Dendritic cell treated with granulocyte-macrophage colony-stimulating factor and Interleukin-4, amounts not matched to agents 40 ng/mL and 50 ng/mL, for 4 days (primary cell): Measurements from ENCODE around the gene NYAP1.

ENCODE experiments used
- H3K27ac Mint-ChIP-seq: one replicate; pipeline ENCODE4 v1.8.0; 2022; ENCODE audit warnings: mild to moderate bottlenecking, mixed read lengths
- H3K27me3 Mint-ChIP-seq: one replicate; pipeline ENCODE4 v1.8.0; 2022; ENCODE audit warnings: mild to moderate bottlenecking, mixed read lengths
- H3K36me3 Mint-ChIP-seq: one replicate; pipeline ENCODE4 v1.8.0; 2022; ENCODE audit warnings: low read depth, mixed read lengths
- H3K4me1 Mint-ChIP-seq: one replicate; pipeline ENCODE4 v1.8.0; 2022; ENCODE audit warnings: low read depth, mixed read lengths
- H3K4me3 Mint-ChIP-seq: one replicate; pipeline ENCODE4 v1.8.0; 2022; ENCODE audit warnings: mild to moderate bottlenecking, moderate library complexity, mixed read lengths
- H3K9me3 Mint-ChIP-seq: one replicate; pipeline ENCODE4 v1.8.0; 2022; ENCODE audit warnings: mixed read lengths
- intact Hi-C: fragments of 100-400 bp; cut with micrococcal nuclease; formaldehyde crosslinking; loops from one replicate; pipeline ENCODE4 v1.15.0; 2022

The NYAP1 gene

GRCh38 chr7:100482728-100483089, 1.0 kb upstream of the NYAP1 start:
- no peaks in the 10 kb centered on the region for H3K9me3 Mint-ChIP-seq
- H3K27me3 Mint-ChIP-seq = peaks cover 23% of the 10 kb centered on the region
- H3K4me1 Mint-ChIP-seq = peaks cover 17% of the 10 kb centered on the region
- intact Hi-C loops = loop anchor here (1.0 kb wide), 1 partner anchor 13 kb away; no protein-coding TSS in a partner anchor
- H3K4me3 Mint-ChIP-seq = peak overlapping the region; percentile 77
- H3K27ac Mint-ChIP-seq = peak overlapping the region; percentile 42
- H3K36me3 Mint-ChIP-seq = peaks cover 16% of the 10 kb centered on the region

- peaks cover 17% of the 10 kb centered on the region for H3K4me1 Mint-ChIP-seq
- peaks cover 11% of the 10 kb centered on the region for H3K36me3 Mint-ChIP-seq
- intact Hi-C loops = loop anchor here (1.0 kb wide), 1 partner anchor 14 kb away; no protein-coding TSS in a partner anchor
- H3K9me3 Mint-ChIP-seq = no peaks in the 10 kb centered on the region
- peak overlapping the region; percentile 77 for H3K4me3 Mint-ChIP-seq
- H3K27ac Mint-ChIP-seq = peak overlapping the region; percentile 42
- peaks cover 23% of the 10 kb centered on the region for H3K27me3 Mint-ChIP-seq
Measured at GRCh38 chr7:100483090-100483721, 521 bp upstream of the NYAP1 start.

GRCh38 chr7:100484673-100485045, 932 bp downstream of the NYAP1 start:
- intact Hi-C loops = no loop called here
- no peak overlapping the region for H3K27ac Mint-ChIP-seq
- H3K36me3 Mint-ChIP-seq = no peaks in the 10 kb centered on the region
- peaks cover 19% of the 10 kb centered on the region for H3K4me1 Mint-ChIP-seq
- H3K27me3 Mint-ChIP-seq = peaks cover 29% of the 10 kb centered on the region
- no peak overlapping the region for H3K4me3 Mint-ChIP-seq
- no peaks in the 10 kb centered on the region for H3K9me3 Mint-ChIP-seq

DNA sequence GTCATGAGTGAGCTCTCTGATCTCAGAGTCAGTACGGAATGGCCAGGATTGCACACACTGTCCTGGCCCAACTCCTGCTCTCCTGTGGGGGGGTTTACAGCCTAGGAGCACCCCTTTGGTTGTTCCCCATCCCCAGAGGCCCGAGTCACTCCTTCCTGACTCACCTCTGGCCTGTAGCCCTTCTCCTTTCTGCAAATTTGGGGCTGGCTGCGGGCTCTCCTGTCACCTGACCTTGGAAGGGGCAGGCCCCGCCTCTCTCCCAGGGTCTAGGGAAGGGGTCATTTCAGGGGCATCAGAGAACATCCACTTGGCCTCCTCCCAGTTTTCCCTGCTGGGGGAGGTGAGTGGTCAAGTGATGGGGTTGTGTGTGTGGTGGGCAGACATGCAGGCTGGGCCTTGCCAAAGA, 1.7 kb downstream of the NYAP1 start:
- Mint-ChIP-seq H3K27me3 (peaks cover 37% of the 10 kb centered on the region), H3K4me3 (no peak overlapping the region), H3K4me1 (peaks cover 18% of the 10 kb centered on the region), H3K9me3 (no peaks in the 10 kb centered on the region), H3K36me3 (no peaks in the 10 kb centered on the region), H3K27ac (no peak overlapping the region)
- intact Hi-C loops = no loop called here

DNA sequence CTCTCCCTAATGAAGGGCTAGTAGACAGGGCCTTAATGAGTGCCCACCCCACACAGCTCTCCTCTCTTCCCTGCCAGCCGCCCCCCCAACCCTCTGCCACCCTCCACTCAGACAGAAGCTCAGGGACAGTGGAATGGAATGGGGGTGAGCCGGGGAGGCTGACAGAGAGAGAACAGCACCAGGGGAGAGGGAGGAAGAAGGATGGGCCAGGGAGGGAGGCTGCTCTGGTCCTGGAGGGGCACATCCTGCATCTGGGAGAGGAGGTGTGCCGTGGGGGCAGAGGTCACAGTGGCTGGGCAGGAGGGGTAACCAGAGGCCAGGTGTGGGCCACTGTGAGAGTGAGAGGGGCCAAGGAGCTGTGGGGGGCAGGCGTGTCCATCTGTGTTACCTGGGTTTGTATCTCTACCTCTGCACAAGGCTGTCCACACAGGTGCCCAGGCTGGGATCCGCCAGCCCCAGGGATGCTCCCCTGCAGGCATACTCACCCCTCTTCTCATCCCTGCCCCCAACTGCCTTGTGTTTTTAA, 2.4 kb downstream of the NYAP1 start:
- H3K27ac Mint-ChIP-seq = no peak overlapping the region
- no peaks in the 10 kb centered on the region for H3K36me3 Mint-ChIP-seq
- intact Hi-C loops = no loop called here
- no peak overlapping the region for H3K4me3 Mint-ChIP-seq
- peaks cover 44% of the 10 kb centered on the region for H3K27me3 Mint-ChIP-seq
- no peaks in the 10 kb centered on the region for H3K9me3 Mint-ChIP-seq
- peaks cover 18% of the 10 kb centered on the region for H3K4me1 Mint-ChIP-seq

DNA sequence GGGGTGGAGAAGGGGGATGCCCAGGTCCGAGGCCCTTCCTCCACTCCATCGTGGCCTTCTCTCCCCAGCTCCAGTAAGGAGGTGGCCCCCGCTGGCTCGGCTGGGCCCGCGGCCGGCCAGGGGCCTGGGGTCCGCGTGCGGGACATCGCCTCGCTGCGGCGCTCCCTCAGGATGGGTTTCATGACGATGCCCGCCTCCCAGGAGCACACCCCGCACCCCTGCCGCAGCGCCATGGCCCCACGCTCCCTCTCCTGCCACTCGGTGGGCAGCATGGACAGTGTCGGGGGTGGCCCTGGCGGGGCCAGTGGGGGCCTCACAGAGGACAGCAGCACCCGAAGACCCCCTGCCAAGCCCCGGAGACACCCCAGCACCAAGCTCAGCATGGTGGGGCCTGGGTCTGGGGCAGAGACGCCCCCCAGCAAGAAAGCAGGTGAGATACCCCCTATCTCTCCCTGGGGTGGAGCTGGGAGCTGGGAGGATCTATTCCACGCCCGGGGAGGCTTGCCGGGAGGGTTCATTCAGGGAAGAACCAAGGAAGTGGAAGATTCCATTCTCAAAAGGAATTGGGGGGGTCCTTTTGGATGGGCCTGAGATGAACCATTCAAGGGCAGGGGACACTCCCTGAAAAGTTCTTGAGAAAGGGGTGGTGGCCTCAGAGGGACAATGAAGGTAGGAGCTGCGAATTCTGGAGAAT, 3.2 kb downstream of the NYAP1 start:
- H3K4me1 Mint-ChIP-seq = peaks cover 18% of the 10 kb centered on the region
- no peaks in the 10 kb centered on the region for H3K9me3 Mint-ChIP-seq
- no peak overlapping the region for H3K4me3 Mint-ChIP-seq
- H3K27ac Mint-ChIP-seq = no peak overlapping the region
- intact Hi-C loops = no loop called here
- H3K27me3 Mint-ChIP-seq = peaks cover 51% of the 10 kb centered on the region
- no peaks in the 10 kb centered on the region for H3K36me3 Mint-ChIP-seq

DNA sequence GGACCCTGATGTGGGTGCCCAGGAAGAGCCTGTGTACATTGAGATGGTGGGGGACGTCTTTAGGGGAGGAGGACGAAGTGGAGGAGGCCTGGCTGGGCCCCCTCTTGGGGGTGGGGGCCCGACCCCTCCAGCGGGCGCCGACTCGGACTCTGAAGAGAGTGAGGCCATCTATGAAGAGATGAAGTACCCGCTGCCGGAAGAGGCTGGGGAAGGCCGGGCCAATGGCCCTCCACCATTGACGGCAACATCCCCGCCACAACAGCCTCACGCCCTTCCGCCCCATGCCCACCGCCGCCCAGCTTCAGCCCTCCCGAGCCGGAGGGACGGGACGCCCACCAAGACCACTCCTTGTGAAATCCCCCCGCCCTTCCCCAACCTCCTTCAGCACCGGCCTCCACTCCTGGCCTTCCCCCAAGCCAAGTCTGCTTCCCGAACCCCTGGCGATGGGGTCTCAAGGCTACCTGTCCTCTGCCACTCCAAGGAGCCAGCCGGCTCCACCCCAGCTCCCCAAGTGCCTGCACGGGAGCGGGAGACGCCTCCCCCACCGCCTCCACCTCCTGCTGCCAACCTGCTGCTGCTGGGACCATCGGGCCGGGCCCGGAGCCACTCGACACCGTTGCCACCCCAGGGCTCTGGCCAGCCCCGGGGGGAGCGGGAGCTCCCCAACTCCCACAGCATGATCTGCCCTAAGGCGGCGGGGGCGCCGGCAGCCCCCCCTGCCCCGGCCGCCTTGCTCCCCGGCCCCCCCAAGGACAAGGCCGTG, 4.8 kb downstream of the NYAP1 start:
- Mint-ChIP-seq H3K4me3 (no peak overlapping the region), H3K9me3 (no peaks in the 10 kb centered on the region), H3K27me3 (peaks cover 61% of the 10 kb centered on the region), H3K4me1 (peaks cover 21% of the 10 kb centered on the region), H3K27ac (no peak overlapping the region), H3K36me3 (no peaks in the 10 kb centered on the region)
- intact Hi-C loops = no loop called here

DNA sequence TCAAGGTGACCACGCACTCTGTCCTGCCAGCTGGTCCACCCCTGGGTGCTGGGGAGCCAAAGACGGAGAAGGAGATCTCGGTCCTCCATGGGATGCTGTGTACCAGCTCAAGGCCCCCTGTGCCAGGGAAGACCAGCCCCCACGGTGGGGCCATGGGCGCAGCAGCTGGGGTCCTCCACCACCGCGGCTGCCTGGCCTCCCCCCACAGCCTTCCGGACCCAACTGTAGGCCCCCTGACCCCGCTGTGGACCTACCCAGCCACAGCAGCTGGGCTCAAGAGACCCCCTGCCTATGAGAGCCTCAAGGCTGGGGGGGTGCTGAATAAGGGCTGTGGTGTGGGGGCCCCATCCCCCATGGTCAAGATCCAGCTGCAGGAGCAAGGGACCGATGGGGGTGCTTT, 5.4 kb downstream of the NYAP1 start:
- H3K4me3 Mint-ChIP-seq = no peak overlapping the region

DNA sequence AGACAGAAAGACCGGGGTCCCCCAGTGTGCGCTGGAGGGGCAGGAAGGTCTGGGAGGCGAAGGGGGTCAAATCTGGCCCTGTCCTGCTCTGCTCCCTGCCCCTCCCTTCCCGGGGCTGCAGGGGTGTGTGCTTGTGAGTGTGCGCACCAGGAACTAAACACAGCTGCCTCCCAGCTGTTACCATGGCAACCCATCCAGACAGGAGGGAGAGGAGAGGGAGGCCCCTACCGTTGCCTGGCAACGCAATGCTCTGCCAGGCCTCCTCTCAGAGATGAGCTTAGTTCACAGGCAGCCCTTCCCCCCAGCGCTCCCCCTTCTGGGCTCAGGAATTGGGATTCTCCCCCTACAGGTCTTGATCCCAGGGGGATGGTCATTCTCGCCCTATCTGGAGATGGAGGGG, 6.1 kb downstream of the NYAP1 start:
- no peaks in the 10 kb centered on the region for H3K36me3 Mint-ChIP-seq
- peak overlapping the region; percentile 37 for H3K27ac Mint-ChIP-seq
- H3K27me3 Mint-ChIP-seq = peaks cover 62% of the 10 kb centered on the region
- no peaks in the 10 kb centered on the region for H3K9me3 Mint-ChIP-seq
- H3K4me3 Mint-ChIP-seq = no peak overlapping the region
- intact Hi-C loops = no loop called here
- H3K4me1 Mint-ChIP-seq = peaks cover 29% of the 10 kb centered on the region

More for the DNA sequence above, 5.4 kb downstream of the NYAP1 start:
- Mint-ChIP-seq H3K4me1 (peaks cover 26% of the 10 kb centered on the region), H3K9me3 (no peaks in the 10 kb centered on the region), H3K27me3 (peaks cover 62% of the 10 kb centered on the region), H3K27ac (peak overlapping the region; percentile 37), H3K36me3 (no peaks in the 10 kb centered on the region)
- intact Hi-C loops = no loop called here

GRCh38 chr7:100490483-100491191, 6.9 kb downstream of the NYAP1 start:
- Mint-ChIP-seq H3K4me3 (no peak overlapping the region), H3K27me3 (peaks cover 70% of the 10 kb centered on the region), H3K36me3 (no peaks in the 10 kb centered on the region), H3K4me1 (peaks cover 29% of the 10 kb centered on the region), H3K27ac (no peak overlapping the region), H3K9me3 (no peaks in the 10 kb centered on the region)
- intact Hi-C loops = no loop called here

- H3K4me3 Mint-ChIP-seq = no peak overlapping the region
- no peaks in the 10 kb centered on the region for H3K36me3 Mint-ChIP-seq
- H3K9me3 Mint-ChIP-seq = no peaks in the 10 kb centered on the region
- peaks cover 29% of the 10 kb centered on the region for H3K4me1 Mint-ChIP-seq
- peaks cover 71% of the 10 kb centered on the region for H3K27me3 Mint-ChIP-seq
- no peak overlapping the region for H3K27ac Mint-ChIP-seq
- intact Hi-C loops = no loop called here
Measured at GRCh38 chr7:100491192-100491578, 7.5 kb downstream of the NYAP1 start.

DNA sequence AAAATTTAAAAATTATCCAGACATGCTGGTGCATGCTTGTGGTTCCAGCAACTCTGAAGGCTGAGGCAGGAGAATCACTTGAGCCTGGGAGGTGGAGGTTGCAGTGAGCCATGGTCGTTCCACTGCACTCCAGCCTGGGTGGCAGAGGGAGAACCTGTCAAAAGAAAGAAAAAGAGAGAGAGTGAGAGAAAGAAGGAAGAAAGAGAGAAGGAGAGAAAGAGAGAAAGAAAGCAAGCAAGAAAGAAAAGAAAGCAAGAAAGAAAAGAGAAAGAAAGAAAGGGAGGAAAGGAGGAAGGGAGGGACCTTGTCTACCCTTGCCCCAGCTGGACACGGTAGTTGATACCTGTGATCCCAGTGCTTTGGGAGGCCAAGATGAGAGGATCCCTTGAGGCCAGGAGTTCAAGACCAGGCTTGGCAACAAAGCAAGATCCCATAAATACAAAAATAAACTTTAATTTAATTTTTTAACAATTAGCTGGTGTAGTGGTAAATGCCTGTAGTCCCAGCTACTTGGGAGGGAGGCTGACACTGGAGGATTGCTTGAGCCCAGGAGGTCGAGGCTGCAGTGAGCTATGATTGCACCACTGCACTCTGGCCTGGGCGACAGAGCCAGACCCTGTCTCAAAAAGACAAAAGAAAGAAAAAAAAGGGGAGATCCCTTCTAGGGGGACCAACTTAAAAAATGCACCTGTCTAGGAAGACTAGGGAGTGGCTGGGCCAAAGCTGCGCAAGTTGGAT, 9.2 kb downstream of the NYAP1 start:
- H3K27me3 Mint-ChIP-seq = peaks cover 80% of the 10 kb centered on the region
- peaks cover 24% of the 10 kb centered on the region for H3K4me1 Mint-ChIP-seq
- intact Hi-C loops = no loop called here
- H3K36me3 Mint-ChIP-seq = no peaks in the 10 kb centered on the region
- H3K4me3 Mint-ChIP-seq = peak overlapping the region; percentile 43
- no peak overlapping the region for H3K27ac Mint-ChIP-seq
- H3K9me3 Mint-ChIP-seq = no peaks in the 10 kb centered on the region
